NCI-H748 (cell line): ENCODE results near the gene HPN.
"Not testable (repeated sequence)": the region's sequence is repeated elsewhere in the genome, so short reads cannot be mapped to it uniquely, and the experiment has no call there.

ENCODE experiments used
- DNase-seq: peaks from one replicate; lab custom pipeline; 2025; ENCODE audit not compliant: unreplicated experiment; lab: John Stamatoyannopoulos, UW

The HPN gene

GRCh38 chr19:35100588-35101533 is 59.3 kb downstream of the HPN start:
- no peak for DNase-seq

DNA sequence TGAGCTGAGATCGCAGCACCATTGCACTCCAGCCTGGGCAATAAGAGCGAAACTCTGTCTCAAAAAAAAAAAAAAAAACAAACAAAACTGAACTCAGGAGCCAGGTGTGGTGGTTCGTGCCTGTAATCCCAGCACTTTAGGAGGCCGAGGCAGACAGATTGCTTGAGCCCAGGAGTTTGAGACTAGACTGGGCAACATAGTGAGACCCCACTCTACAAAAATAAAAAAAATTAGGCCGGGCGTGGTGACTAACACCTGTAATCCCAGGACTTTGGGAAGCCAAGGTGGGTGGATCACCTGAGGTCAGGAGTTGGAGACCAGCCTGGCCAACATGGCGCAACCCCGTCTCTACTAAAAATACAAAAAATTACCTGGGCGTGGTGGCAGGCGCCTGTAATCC is 60.4 kb downstream of the HPN start:
- DNase-seq, result not testable (repeated sequence)

GRCh38 chr19:35103614-35104013 is 62.1 kb downstream of the HPN start:
- not testable (repeated sequence) for DNase-seq

DNA sequence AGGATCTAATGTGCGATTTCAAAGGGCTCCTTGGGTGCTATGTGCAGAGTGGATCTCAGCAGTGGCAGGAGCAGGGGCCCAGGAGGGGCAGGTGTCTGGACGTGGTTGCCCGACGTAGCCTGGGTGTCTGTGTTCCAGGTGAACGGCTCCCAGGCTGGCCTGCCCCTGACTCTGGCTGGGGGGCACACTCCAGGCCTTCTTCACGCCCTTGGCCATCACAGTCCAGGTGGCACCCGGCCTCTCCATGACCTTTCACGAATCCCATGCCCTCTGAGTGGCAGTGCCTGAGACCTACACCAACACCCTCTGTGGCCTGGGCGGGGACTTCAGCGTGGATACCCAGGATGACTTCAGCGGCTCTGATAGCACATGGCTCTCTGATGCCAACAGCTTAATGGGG is 62.8 kb downstream of the HPN start:
- no peak for DNase-seq

DNA sequence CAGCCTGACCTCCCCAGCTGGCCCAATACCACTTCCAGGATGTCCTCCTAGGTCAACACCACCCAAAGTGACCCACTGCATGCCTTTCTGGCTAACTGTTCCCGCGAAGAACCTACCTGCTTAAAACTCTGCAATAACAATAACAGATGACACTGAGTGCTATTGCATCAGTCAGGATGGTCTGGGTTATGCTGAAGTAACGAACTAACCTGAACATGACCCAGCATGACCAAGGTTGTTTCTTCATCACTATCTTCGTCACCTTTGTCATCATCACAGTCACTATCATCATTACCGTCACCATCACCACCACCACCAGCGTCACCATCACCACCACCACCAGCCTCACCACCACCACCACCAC is 63.5 kb downstream of the HPN start:
- no peak for DNase-seq

- DNase-seq, result no peak
Observed at GRCh38 chr19:35105411-35106290, 64.1 kb downstream of the HPN start.

- DNase-seq, result no peak
Observed at GRCh38 chr19:35106291-35106583, 64.7 kb downstream of the HPN start.

- DNase-seq, result no peak
Observed at GRCh38 chr19:35106898-35107541, 65.5 kb downstream of the HPN start.

DNA sequence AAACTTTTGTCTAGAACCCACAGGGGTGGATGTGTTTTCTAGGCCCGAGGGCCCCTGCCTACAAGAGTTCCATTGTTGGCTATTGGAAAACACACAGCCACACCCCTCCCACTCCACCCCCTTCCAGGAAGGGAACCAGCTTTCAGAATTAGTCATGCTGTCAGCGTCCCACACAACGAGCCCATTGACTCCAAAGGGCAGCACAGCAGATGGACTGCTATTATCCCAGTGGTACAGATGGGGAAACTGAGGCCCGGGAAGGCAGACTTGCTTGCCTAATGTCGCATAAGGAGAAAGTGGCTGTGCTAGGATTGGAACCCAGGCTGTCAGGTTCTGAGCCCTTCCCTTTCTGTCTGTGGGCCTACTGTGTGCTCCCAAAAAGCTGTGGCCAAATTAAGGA is 66.0 kb downstream of the HPN start:
- DNase-seq, result no peak

- DNase-seq, result no peak
Observed at GRCh38 chr19:35108730-35109129, 67.2 kb downstream of the HPN start.

- DNase-seq, result no peak
Observed at GRCh38 chr19:35109395-35110112, 68.0 kb downstream of the HPN start.

GRCh38 chr19:35110974-35111373 is 69.5 kb downstream of the HPN start:
- no peak for DNase-seq

GRCh38 chr19:35112995-35113688 is 71.6 kb downstream of the HPN start:
- DNase-seq, result no peak

DNA sequence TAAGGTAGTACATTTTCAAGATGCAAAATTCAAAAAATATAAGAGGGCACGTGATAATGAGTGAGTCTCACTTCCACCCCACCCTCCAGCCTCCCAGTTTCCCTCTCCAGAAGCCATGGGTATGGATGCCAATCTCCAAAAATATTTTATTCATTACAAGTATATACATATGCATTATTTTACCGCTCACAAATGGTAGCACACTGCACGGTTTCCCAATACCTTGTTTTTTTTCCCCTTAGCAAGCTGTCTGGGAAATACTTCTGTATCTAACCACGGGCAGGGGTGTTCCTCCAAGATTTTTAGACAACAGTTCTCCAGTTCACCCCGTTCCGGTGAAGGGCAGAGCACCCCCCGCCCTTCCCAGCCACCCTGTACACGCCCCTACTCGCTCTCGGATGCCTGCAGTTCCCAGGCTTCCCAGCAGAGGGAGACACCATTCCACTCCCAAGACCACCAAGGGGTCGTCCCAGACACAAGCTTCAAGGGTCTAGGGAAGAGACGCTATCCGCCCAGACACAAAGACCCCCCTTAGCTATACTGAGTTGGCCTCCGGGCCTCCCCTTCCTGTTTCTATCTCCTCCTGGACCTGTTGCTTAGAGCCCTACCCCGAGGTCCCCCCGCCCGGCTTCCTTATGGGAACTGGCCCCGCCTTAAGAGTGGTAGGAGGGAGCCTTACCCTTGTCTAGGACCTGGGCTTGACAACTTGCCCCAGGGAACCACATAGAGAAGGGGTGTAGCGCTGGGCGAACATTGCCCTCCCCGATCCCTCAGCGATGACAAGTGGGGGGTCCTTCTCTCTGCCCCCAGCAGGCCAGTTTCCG is 73.0 kb downstream of the HPN start:
- peak; percentile 77 for DNase-seq

DNA sequence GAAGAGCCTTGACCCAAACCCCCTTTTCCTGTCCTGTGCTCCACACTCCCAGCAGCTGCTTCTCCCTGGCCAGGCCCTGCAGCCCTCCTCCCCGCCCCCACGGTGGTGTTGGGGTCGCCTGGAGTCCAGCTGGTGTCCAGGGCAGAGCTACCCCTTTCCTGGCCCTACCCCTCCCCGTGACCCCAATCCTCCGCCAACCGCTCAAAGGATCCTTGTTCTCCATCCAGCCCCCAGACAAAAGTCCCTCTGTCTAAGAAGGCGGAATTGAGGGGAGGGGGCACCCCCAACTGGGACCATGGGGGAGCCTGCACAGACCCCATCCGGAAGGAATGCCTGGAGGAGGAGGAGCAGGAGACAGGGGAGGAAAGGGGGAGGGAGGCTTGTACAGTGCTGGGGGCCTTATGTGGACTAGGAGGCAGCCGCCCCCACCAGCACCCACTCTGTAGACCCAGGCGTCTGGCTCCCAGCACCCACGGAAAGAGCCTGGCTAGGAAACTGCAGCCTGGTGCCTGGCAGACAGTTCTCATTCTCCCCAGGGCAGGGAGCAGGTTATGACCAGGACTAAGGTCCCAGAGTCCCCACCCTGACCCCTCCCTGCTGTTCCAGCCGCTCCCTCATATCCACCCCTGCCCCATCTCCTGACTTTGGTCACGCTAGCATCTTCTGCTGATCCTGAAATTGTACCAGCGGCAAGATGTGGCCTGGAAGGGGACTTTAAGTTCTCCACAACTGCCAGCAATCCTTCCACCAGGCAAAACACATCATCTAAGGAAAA is 73.8 kb downstream of the HPN start, which contains the start of gene FXYD3:
TSS of gene FXYD3 (plus strand) at position 647 of the 775 bp plus-strand sequence. CDS start 3,554 bp downstream, outside the sequence.
- DNase-seq, result no peak
